ENCODE measurements around the gene RIMBP3B. TPM values are rescaled to one million over a fixed set of nuclear protein-coding genes. Genes with fewer than 3 reads are reported as not detected.

The RIMBP3B gene
- total RNA-seq, 1 donor from 2014 or later = not detected

Small RNA genes lying within 50 kb of the gene (small RNA-seq; reads per million reads assigned to genes)
- gene RF00492 = not detected
- gene RN7SKP63 = not detected

Other genes starting within 250 kb of the RIMBP3B start
- 4.2 TPM for gene HIC2, start 33.6 kb downstream of the RIMBP3B start, total RNA-seq
- under 0.01 TPM for gene TMEM191C, start 83.6 kb downstream of the RIMBP3B start, total RNA-seq
- gene RIMBP3C, start 167.7 kb downstream of the RIMBP3B start, total RNA-seq = not detected
- 21.9 TPM for gene UBE2L3, start 184.0 kb downstream of the RIMBP3B start, total RNA-seq
- 1.0 TPM for gene YDJC, start 246.3 kb downstream of the RIMBP3B start, total RNA-seq
- gene CCDC116, start 249.0 kb downstream of the RIMBP3B start, total RNA-seq = not detected

Data from skeletal muscle tissue (tissue), 2 donors.